ENCODE results near the gene FERMT2.

DNA sequence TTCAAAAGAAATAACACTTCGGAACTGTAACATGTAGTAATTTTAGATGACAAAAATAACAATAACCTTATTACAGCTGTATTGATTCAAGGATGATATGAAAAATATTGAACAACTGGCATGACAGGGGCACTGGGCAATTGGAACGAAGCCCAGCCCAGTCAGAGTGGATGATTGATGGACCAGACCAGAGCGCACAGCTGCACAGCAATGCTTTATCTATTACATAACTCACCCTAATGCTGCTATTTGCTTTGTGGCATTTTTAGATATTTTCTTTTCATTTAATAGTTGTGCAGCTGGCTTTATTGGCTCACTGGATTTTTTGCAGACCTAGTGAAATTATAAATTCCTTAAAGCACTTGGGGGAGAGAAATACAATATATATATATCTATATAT, 26.9 kb upstream of the FERMT2 start:
- TF ChIP-seq, protein P1, sequence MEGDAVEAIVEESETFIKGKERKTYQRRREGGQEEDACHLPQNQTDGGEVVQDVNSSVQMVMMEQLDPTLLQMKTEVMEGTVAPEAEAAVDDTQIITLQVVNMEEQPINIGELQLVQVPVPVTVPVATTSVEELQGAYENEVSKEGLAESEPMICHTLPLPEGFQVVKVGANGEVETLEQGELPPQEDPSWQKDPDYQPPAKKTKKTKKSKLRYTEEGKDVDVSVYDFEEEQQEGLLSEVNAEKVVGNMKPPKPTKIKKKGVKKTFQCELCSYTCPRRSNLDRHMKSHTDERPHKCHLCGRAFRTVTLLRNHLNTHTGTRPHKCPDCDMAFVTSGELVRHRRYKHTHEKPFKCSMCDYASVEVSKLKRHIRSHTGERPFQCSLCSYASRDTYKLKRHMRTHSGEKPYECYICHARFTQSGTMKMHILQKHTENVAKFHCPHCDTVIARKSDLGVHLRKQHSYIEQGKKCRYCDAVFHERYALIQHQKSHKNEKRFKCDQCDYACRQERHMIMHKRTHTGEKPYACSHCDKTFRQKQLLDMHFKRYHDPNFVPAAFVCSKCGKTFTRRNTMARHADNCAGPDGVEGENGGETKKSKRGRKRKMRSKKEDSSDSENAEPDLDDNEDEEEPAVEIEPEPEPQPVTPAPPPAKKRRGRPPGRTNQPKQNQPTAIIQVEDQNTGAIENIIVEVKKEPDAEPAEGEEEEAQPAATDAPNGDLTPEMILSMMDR (IDR thresholded peaks at IDR 0.05; ENCODE audit: low read depth, low read length, poor library complexity, severe bottlenecking) = no peak
- TF ChIP-seq EZH2phosphoT487 (IDR thresholded peaks at IDR 0.05; ENCODE audit: borderline replicate concordance, low read length) = no peak
